HG03060 (cell line): ENCODE data around the gene SMG5.

Experiments used
- ATAC-seq: cut with Tn5 transposase; IDR thresholded peaks from one replicate; pipeline ENCODE4 v1.9.1; 2021; ENCODE audit warnings: low read depth, moderate number of reproducible peaks; ENCODE audit not compliant: unreplicated experiment

The SMG5 gene

GRCh38 chr1:156246781-156247459, 35.7 kb downstream of the SMG5 start:
- ATAC-seq: no peak

GRCh38 chr1:156246241-156246780, 36.3 kb downstream of the SMG5 start:
- no peak for ATAC-seq

- ATAC-seq: no peak
Measured at GRCh38 chr1:156245451-156246232, 37.0 kb downstream of the SMG5 start.

GRCh38 chr1:156244712-156245111, 37.9 kb downstream of the SMG5 start:
- ATAC-seq: no peak

- no peak for ATAC-seq
Measured at GRCh38 chr1:156244126-156244525, 38.5 kb downstream of the SMG5 start.

GRCh38 chr1:156242738-156243137, 39.9 kb downstream of the SMG5 start:
- ATAC-seq: no peak

GRCh38 chr1:156241926-156242325, 40.7 kb downstream of the SMG5 start, which contains the start of gene BGLAP:
Gene BGLAP, plus strand, starts transcription at chr1:156242184. Its CDS starts 48 bp downstream, at chr1:156242232.
- no peak for ATAC-seq

GRCh38 chr1:156241311-156241811, 41.3 kb downstream of the SMG5 start:
- ATAC-seq: no peak

- ATAC-seq: no peak
Measured at GRCh38 chr1:156238248-156238647, 44.4 kb downstream of the SMG5 start.

- ATAC-seq: no peak
Measured at GRCh38 chr1:156236164-156236563, 46.5 kb downstream of the SMG5 start.

GRCh38 chr1:156233426-156234127, 49.0 kb downstream of the SMG5 start:
- ATAC-seq: no peak

GRCh38 chr1:156232201-156232894, 50.3 kb downstream of the SMG5 start:
- no peak for ATAC-seq

GRCh38 chr1:156230473-156230837, 52.2 kb downstream of the SMG5 start:
- ATAC-seq: no peak

GRCh38 chr1:156229809-156230472, 52.7 kb downstream of the SMG5 start:
- no peak for ATAC-seq

GRCh38 chr1:156228501-156228900, 54.1 kb downstream of the SMG5 start:
- no peak for ATAC-seq

GRCh38 chr1:156226782-156227181, 55.8 kb downstream of the SMG5 start:
- no peak for ATAC-seq

GRCh38 chr1:156226116-156226538, 56.5 kb downstream of the SMG5 start:
- ATAC-seq: peak; percentile 57

- ATAC-seq: no peak
Measured at GRCh38 chr1:156225677-156226014, 57.0 kb downstream of the SMG5 start.

GRCh38 chr1:156221986-156222692, 60.5 kb downstream of the SMG5 start:
- no peak for ATAC-seq
